GM21737 (cell line): ENCODE measurements around the gene PACSIN3.

ENCODE experiments used
- ATAC-seq: cut with Tn5 transposase; IDR thresholded peaks from one replicate; pipeline ENCODE4 v1.9.1; 2021; ENCODE audit warnings: mild to moderate bottlenecking, moderate library complexity; ENCODE audit not compliant: unreplicated experiment

The PACSIN3 gene

DNA sequence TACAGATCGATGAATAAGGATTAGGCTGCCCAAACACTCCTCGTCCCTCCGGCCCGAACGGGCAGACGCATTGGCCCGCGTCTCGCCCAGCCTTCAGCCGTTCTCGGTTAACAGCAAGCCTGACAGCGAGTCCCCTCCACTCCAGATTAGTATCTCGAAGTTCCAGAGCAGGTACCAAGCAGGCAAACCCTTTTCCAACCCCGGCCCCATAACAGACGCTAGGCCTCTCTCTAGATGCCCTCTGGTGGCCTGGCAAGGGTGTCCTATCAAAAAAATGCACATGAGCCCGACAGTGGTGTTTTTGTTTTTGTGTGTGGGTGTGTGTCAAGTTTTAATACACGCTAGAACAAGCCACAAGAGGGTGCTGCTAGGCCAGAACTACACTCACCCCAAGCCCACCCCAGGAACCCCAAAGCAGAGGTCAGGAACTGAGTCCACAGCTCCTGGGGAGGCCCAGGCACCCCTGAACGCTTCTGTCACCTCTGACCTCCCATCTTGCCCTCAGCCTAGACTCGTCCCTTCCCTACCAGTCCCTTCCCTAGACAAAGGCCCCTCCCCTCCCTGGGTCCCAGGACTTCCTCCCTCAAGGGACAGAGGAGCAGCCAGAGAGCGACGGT is 8.9 kb downstream of the PACSIN3 start:
- peak; percentile 43 for ATAC-seq

DNA sequence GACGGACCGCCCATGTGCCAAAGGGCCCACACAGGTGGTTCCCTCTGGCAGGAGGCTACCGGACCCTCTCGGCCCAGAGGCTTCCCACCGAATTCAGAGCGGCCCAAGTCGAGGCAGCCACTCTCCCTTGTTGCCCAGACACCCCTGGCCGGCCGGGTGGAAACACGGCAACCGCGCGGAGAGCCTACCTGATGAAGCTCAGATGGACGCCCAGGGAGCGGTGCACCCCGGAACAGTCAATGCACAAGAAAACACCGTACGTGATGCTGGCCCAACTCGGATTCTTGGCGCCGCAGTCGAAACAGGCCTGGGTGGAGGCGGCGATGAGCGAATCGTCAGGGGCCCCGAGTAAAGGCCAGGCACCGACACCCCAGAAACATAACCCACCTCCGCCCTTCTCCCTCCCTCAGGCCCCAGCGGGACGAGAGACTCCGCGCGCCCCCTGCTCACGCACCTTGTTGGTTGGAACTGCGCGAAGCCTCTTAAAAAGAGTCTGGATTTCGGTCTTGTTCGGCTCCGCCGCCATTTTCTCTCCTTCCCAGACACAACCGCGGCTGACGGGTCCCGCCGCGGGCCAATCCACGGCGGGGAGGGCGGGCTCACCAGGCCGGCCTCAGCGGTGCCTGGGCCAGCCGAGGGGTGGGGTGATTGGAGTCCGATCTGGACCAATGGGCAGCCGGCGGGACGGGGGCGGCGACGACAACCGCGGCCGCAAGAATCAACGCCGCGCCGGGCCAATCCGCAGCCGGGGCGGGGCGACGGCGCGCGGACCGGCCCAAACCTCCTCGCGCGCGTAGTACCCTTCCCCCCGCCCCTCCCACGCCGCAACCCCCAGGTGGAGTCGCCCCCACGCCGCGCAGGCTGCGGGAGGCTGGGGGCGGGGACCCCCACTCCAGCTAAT is 9.7 kb downstream of the PACSIN3 start, which contains the start of gene ARFGAP2:
Gene ARFGAP2 (minus strand): TSS at position 552 of the 901 bp plus-strand sequence. CDS start 26 bp downstream, at position 526.
- ATAC-seq = peak; percentile 91

DNA sequence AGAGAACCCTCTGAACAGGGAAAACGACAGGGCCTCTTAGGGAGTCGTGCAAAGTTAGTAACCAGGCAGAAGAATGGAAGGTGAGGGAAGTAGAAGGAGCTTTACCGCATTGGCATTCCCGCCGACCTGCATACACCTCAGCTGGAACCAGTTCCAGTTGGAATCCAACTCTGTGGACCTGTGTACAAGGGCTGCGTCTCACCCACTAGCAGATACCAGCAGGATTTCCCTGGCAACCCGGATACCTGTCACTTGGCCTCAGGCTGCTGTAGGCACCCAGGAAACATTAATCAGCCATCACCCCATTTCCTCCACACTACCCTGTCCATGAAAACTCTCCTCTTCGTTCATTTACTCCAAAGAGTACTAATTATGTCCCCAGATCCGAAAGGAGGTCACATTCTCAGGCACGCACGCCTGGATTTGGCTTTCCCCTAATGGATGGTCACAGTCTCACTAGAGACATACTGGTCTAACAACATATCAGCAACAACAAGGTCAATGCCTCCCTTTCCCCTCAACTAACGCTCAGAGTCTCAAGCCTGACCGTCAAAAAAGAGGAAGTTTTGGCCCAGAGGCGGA is 10.4 kb downstream of the PACSIN3 start:
- ATAC-seq = no peak

DNA sequence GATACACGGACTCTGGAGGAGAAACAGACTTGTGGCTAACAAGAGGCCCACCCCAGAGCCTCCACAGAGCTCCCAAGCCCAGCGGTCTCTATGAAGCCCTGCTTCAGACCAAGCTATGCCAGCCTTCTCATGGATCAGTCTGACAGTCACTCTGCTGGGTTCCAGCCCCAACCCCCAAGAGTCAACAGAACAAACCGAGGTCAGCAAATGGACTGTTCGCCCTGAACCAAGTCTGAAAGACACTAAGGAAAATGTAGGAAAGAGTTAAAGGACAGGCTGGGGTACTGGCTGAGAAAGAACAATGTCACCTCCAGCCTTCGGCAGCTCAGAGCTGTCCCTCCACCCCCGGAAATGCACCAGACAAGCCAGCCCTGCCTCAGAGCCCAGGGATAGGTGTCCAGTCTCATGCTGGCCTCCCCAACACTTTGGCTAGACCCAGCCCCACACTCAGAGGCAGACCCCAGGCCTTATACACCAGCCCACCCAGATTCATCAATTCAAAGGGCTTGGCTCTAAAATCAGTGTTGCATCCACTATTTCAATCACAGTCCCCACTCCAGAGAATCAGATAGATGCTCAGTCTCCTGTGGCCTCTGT is 13.4 kb downstream of the PACSIN3 start:
- ATAC-seq = no peak

DNA sequence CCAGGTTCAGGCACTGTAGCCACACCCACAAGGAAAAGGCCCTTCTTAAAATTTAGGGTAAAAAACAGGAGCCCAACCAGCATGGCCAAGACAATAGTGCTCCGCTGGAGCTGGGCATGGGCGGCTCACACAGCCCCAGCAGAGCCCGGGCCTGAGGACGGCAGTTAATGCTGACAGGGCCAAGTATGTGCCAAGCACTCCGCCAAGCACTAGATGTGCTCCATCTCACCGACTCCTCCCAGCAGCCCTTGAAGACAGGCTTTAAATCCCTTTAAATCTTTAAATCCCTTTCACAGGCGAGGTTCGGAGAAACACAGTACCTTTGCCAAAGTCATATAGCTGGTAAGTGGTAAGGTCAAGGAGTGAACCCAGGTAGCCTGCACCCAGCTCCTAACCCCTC is 14.4 kb downstream of the PACSIN3 start:
- ATAC-seq = no peak

DNA sequence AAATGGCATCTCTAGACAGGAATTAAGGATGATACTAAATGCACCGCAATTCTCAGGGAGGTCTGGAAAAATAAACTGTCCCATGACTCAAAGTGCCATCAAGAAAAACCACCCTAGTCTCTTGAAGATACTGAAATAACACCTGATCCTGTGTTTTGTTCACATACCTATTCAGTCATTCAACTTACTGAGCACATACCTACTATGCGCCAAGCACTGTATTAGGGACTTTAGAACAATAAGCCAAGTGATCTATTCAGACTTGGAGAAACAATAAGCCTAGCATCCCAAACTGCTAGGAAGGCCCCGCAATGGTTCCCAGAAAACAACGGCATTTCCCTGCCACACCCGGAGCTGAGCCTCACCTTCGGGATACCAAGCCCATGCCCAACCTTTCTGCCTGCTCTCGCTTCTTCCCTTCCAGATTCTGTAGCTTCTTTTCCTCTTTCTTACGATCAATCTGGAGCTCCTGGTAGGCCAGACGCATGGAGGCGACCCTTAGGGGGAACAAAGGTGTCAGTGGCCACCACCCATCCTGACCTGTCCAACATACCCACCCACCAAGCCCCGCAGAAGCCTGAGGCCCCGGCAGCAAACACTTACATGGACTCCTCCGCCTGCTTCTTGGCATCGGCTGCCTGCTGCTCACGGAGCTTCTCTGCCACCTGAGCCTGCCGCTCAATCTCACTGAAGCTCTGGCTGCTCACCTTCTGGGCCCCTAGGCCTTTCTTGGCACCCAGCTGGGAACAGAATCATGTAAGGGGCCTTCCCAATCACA is 15.0 kb downstream of the PACSIN3 start:
- ATAC-seq = no peak

DNA sequence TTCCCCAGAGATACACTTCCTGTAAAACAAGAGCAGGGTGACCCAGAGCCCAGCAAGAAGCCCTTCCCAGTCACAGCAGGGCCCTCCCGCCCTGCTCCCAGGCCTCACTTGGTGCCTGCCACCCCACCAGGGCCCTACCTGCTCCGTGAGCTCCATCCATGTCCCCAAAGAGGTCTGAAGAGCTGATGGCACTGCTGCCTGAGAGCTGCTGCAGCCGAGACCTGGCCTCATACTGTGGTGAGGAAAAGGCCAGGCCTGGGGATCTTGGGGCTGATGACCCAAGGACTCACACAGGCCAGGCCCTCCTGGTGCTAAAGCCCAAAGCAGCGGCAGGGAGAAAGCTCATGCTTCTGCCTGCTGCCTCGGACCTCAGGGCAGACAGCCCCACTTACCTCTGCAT is 19.9 kb downstream of the PACSIN3 start:
- ATAC-seq = no peak

DNA sequence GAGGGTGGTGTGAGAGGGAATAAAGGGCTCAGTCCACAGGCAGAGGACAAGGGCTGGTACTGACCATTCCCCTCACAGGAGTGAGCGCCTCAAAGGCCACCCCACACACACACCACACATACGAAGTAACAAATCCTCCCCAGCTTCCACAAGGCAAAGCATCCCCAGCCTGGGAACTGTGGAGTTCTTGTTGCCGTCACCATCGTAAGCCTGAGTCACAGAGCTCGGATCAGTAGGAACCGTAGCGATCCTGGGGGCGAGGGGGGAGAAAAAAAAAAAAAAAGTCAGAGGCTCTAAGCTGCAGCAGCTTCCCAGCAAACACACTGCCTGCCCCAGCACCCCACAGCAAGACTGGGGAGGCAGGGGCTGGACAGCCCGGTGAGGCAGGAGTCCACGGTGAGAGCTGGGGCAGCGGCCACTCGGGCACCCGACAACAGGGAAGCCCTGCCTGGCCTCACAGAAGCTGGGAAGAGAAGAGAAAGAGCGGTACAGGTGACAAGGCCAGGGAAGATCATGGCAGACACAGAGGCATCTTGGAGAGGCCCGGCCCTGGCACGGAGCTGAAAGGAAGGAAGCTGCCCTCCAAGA is 20.9 kb downstream of the PACSIN3 start:
- no peak for ATAC-seq

DNA sequence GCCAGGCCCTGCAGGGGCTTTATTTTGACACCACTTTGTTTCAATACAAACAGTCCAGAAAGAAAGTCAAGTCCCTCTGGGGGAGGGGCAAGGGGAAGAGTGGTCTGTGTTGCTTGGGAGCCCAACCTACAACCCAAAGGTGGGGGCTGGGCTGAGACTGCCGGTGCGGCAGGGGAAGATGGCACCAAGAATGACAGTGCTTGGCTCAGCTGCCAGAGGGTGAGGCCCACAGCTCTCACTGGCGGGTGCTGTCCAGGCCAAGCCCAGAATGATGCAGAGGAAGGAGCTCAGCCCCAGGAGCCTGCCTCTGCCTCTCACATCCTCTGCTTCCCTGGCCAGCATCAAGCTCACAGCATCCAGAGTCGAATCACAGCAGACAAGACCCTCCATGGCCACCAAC is 21.9 kb downstream of the PACSIN3 start:
- no peak for ATAC-seq

DNA sequence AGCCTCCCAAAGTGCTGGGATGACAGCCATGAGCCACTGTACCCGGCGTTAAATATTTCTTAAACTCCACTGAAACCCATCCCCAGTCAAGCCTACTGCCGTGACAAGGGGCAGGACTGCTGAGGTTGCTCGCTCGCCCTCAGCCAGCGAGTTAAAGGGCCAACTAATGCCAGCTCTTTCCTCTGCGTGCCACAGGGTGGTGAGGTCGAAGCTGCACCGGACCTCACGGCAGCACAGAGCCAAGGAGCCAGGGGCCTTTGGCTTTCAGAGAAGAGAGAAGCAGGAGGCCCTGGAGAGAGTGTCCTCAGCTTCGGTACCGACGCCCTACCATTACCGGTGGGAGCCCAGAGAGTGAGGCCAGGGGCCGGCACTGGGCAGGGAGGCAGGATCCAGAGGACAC is 22.3 kb downstream of the PACSIN3 start:
- no peak for ATAC-seq

DNA sequence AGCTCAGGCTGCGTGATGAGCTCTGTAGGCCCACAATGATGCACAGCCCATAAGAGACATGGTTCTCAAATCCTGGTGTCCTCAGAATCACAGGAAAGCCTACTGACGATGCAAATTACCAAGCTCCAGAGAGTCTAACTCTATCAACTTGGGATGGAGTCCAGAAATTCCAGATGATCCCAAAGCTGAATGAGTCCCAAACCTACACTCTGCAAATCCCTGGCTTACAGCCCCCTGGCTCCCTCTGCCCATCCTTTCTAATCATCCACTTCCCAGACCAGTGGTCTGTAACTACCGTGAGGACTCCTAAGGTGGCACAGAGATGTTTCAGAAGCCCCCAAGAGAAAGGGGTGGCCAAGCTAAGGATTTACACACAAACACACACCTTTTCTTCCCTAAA is 23.0 kb downstream of the PACSIN3 start:
- ATAC-seq = no peak

DNA sequence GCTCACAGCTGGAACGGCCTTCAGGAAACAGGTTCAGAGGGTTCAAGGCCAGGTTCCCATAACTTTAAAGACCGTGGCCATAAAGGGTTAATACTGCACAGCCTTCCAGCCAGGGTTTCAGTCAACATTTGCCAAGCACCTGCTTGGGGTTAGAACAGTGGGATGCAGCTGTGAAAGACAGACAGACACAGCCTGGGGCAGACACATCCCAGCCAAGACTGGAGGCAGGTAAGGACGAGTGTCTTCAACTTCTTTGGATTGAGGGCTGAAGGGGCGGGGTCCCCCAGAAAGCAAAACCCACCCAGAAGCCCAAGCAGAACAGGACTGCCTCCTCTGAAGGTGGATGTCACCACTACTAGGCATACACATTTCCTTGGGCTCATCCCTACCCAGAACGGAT is 23.8 kb downstream of the PACSIN3 start:
- no peak for ATAC-seq

DNA sequence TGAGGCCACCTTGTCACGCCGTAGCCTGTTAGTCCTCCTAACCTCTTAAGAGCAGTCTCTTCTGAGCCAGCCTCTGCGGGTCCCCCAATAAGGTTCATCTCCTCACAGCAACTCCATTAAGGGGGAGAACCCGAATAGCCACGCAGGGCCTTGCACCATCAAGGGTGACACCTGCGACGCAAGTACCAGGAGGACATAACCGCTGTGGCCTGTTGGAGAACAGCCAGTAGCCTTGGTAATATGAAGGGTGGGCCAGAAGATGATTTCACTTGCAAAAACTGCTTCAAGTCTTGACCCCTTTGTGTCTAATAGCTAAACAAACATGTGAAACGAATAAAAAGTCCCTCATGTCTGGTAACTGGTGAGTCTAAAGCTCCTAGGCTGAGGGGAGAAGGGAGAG is 24.3 kb downstream of the PACSIN3 start:
- ATAC-seq = no peak

DNA sequence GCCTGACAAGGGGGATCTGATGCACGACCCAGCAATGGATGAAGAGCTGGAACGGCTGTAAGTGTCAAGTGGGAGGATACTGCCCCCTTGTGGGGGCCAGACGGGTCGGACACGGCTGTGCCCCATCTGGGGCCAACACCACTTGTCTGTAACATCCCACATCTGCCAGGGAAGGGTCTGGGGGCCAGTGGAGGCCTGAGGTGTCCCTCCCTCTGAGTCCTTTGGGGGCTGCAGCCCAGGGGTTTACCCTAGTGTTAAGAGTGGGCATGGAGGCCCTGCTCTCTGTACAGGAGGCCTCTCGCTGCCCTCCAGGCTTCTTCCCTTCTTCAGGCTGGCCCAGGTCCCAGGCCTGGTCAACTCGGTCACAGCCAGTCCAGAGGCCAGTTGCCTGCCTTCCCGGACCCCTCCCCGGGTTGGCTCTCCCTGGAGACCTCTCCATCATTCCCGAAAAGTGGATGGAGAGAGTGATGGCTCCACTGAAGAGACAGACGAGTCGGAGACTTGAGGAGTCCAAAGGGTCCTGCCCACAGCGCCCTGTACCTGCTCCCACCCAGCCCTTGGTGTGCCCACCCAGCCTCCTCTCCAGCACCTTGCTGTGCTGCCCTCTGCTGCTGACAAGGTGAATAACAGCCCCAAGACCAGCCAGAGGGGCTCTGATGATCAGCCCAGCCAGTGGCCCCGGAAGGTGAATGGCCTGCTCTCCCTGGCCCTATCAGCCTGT is 24.9 kb downstream of the PACSIN3 start:
- ATAC-seq = peak; percentile 55

DNA sequence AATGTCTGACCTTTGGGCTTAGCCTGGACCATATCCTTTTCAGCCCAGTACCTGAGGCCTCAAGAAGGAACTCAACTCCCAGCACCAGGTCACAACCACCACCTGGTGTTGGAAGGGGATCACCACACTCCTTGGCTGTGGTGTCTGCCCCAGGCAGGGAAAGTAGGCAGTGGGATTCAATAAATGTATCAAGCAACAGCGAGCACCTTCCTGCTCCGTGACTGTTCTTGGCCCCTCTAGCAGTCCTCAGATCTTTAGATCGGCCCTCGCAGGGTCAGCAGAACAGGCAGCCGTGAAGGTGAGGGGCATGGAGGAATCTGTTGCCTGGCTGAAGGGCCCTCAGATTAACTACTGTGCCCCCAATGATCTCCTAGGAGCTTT is 25.5 kb downstream of the PACSIN3 start:
- ATAC-seq = peak; percentile 12

DNA sequence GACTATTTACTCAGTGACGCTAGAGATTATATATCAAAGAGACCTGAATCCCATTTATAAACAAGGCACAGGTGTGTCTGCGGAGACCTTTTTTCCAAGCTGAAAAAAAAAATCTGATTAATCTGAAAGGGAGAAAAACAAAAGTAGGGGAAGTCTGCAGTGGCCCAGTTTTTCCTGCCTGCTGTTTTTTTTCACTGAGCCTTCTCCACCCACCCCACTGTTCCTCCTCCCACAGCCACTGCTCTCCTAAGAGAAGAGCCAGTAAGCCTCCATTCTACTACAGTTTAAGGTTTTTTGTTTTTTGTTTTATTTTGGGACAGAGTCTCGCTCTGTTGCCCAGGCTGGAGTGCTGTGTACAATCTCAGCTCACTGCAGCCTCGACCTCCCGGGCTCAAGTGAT is 28.0 kb downstream of the PACSIN3 start:
- ATAC-seq = no peak

DNA sequence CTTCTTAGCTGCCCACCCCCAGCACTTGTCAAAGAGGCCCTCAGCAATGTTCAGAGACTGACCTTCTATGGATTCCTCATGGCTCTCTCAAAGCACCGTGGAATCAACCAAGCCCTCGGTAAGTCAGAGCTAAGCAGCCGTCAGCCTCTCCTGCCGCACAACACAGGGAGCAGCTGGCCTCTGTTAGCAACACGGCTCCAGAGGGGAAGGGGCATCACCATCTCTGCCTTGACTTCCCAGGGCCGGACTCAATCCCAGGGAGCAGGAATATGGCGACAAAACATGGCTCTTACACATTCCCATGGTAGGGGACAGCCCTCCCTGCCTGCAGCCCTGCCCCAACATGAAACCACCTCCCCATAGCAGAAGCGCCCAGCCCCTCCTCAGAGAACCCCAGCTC is 28.4 kb downstream of the PACSIN3 start:
- ATAC-seq = no peak

DNA sequence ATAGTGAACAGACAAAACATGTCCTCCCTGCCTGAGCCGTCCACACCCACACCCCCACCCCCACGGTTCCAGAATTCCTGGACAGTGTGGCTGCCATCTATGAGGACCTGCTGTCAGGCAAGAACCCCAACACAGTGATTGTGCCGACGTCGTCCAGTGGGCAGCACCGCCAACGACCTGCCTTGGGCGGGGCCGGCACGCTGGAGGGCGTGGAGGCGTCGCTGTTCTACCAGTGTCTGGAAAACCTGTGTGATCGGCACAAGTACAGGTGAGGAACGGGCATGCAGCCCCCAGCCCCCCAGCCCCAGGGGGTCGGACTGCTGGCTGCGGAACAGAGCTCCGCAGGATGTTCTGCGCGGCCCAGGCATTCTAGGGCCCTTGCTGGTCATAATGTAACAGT is 29.3 kb downstream of the PACSIN3 start:
- ATAC-seq = no peak

DNA sequence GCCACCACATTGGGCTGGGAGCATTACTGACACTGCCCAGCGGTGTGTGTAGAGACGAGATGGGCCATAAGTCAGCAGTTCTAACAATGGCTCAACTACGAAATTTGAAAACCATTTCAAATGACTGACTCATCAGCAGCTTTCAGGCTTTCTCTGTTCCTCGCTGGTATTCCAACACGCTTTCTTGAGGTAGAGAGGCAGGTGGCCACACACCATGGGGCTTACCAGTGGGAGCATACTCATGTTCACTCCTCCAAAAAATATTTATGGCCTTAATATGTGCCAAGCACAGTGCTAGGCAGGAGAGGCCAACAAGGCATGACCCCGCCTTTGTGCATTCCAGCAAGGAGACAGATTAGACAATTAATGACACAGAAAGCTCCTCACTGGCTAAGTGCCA is 29.9 kb downstream of the PACSIN3 start:
- ATAC-seq = no peak

DNA sequence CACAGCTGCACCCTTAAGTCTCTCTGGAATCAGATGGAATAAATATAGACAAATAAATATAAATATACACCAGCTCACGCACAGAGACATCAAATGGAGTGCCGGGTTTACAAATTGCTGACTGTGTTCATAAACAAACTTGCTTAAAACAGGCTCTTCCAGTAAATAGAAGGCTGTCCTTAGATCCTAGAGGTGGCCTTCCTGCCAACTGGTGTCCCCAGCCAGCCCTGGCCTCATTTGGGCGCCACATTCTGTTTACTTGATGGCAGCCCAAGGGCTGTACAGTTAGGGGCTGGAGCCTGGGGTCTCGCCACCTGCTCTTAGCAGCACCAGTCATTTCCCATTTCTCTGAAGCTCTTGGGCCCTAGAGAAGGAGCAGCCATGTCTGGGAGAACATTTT is 30.4 kb downstream of the PACSIN3 start:
- no peak for ATAC-seq
